ENCODE results near the gene LPP.

Gene LPP

DNA sequence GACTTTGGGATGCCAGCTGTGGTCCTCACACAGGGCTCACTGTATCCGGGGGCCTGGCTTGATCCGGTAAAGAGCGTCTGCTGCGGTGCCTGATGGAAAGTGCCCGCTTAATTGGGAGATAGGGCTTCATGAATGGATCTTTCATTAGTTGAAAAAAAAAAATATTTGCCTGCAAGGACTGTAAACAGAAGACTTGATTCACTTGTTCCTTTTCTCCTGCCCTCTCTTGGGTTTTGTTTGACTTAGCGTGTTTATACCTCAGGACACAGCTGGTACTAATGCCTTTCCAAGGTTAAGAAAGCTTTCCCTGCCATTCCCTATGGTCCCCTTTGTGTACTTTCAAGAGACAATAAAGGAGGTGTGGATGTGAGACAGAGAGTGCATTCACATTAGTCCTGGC lies 493.3 kb downstream of the LPP start:
- DNase-seq (ENCODE audit: low read depth) = no peak

DNA sequence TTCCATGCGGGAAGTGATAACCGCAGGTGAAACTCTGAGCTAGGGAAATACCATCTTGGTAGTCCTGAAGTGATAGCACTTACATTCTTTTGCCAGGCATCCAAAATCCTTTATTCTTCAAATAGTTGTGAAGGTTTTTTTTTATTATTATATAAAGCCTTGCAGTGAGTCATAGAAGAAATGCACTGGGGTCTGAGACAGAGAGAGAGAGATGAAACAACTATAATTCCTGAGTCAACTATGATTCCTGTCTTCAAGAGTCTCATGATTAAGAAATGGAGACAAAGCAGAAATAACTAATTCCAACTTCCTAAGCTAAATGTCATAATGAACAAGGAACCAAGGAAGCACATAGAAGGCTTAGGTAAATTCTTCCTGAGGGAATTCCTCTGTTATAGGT lies 495.6 kb downstream of the LPP start:
- DNase-seq (ENCODE audit: low read depth) = no peak

DNA sequence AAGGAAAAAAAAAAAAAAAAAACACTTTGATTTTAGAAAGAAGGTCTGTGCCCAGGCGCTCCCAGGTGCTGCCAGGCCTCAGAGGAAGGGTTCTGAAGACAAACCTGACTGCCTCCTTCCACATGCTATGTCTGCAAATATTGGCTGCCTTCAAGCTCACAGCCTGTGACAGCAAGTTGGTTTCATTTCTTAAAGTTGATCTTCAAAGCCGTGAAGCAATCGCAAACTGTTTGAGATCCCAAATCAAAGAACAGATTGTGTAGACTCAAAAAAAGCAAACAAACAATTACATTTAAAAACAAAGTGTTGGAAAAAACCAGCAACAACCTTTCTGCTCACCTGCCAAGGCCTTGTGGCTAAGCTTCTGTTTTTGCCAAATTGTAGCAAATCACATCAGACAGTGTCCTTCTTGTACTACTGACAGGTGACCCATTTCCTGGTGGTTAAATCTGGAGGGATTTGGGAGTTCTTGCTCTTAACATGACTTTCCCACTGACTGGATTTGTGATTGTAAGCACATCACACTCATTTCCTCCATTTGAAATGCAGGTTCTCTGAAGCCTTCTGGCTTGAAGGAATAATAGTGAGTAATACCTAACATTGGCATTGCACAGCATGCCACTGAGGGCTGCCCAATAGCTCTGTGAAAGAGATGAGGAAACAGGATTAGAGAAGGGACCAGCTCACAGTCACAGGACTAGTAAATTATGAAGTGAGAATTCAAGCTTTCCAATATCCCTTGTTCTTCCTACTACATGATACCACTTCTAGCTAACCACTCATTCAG lies 502.4 kb downstream of the LPP start:
- DNase-seq (ENCODE audit: low read depth) = no peak

DNA sequence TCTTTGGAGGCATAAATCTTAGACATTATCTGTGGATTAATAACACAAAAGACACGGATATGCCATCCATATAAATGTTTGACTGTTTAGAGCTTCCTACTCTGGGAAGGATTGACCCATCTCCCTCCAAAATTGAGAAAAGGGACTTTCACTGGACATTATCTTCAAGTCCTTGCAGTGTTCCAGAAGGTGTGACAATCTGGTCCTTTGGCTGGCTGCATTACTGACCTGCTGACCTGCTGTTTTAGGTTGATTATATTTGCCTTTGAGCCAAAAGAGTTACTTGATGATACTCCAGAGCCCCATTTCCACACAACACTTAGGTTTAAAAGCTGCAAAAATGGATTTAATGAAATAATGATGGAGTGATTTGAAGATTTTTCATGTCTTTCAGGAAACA lies 504.6 kb downstream of the LPP start:
- DNase-seq (ENCODE audit: low read depth) = no peak

DNA sequence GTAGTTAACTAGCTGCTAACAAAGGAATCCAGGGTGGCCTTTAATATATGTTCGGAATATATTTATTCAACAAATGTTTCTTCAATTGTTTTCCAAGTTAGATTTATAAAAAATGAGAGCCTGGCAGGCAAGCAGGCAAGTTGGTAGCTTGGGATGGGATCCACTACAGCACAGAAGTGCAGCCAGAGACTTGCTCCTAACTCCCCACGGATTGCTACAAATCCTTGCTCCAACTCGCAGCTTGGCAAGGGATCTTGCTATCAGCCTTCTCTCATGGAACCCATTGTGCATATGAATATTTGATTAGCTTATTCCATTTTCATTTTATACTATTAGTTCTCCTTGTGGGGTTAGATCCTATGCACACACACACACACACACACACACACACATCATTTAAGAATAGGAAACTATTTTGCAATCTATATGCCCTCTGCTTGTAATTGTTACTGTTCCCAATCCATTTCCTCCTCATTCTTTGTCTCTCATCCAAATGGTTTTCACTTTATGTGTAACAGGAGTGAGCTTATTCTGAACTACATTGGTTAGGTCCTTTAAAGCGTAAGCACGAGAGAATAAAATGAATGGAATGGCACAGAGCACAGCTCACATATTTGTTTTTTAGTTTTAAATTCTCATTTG lies 505.6 kb downstream of the LPP start:
- no peak for DNase-seq (ENCODE audit: low read depth)

DNA sequence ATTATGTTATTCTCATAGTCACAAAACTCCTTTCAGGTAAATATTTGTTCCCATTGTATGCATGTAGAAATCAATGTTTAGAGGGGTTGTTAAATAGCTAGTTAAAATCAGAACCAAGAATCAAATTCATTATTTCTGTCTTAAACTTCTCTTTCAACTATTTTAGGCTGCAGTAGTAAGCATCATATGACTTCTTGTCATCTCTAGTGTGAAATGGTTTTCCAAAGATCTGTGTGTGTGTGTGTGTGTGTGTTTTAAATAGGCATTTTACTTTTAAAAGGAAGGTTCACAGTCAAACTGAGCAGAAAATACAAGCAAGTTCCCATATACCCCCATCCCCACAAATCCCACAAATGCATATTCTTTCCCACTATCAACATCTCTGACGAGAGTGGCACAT lies 506.5 kb downstream of the LPP start:
- no peak for DNase-seq (ENCODE audit: low read depth)

DNA sequence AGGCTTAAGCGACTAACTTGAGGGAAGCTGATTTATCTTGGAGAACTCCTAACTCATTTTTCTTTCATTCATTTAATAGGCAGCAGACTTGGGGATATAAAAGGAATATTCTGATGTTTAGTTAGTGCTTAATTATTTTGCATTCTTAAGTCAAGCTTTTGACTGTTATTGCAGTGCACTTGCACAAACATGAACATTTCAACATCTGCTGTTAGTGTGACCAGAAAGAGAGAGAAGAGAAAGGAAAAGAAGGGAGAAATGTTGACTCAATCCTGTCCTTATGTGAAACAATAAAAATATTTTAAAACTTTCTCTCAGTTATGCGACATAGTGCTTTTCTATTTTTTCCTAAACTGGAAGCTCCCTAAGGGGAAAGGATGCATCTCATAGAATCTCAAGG lies 507.8 kb downstream of the LPP start:
- DNase-seq (ENCODE audit: low read depth) = no peak

DNA sequence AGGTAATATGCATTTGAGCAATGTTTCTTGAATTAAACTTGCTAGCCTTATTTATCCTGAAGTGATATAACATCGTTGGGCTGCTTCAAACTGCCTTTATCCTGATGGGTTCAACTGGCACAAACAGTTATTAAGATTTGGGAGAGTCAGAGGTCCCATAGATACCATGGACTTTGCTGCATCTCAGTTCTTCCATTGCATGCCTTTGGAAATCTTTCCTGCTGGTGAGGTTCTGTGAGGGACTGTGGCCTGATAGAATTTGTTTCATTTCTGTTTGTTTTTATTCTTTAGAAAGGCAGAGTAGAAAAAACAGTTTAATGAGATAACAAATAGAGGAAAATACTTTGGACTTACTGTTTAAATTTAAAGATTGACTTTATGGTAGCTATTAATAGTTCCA lies 508.3 kb downstream of the LPP start:
- DNase-seq (ENCODE audit: low read depth) = no peak

DNA sequence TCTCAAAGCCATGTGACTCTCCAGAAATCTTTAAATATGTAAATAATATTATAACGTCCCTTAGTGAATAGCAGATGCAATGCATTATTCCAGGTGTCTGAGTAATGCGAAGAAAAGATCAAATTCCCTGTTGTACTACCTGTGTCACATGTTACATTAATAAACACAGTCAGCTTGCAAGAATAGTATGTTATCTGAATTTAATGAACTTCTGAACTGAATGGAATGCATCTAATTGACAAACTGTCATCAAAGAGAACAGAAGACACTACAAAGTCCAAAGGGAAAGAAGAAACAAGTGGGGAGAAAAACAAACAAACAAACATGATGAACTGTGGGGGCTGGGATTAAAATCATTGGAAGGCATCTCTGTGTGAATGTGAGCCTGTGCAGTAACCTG lies 508.8 kb downstream of the LPP start:
- no peak for DNase-seq (ENCODE audit: low read depth)

DNA sequence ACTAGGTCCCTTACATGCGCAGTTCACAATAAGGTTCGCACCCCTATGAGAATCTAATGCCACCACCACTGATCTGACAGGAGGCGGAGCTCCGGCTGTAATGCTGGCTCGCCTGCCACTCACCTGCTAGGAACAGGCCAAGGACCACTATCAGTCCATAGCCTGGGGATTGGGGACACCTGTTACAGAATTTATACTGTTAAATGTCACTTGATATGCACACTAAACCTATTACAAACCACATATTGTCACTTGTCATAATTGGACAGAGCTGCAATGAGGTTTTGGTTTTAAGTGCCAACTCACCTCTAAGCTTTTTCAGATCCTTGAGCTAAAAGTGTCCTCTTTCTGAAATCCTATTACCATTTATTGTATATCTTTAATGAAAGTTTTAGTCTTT lies 509.9 kb downstream of the LPP start:
- no peak for DNase-seq (ENCODE audit: low read depth)

DNA sequence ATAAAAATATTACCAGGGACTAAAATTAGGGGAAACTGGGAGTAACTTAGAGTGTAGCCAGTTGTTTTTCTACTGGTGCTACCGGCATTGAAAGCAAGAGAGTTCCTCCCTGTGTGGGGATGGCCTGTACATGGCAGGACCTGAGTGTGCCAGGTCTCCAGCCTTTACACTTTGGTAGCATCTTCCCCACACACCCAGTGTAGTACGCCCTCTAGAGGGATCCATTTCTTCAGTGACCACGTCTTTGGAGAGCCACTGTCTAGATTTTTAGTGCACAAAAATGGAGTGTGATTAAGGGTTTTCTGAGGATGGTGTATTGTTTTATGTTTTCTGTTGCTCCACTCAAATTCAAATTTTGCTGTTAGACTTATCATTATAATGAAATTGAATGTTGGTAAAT lies 510.8 kb downstream of the LPP start:
- no peak for DNase-seq (ENCODE audit: low read depth)

DNA sequence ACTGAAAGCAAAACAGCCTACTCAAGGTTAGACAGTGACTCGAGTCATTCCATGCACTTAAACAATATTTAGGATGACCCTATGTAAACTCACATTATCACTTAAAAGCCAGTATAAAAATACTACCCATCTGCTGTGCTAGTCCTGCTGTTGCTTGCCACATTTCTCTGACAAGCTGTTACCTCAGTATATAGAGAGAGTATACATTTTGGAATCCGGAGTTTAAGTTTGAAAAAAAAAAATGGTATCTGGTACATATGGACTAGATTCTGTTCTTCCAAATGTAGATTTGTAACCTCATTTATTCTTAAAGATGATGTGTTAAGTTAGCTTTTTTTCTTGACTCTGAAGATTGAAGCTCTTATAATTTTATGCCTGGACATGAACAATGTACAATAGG lies 514.0 kb downstream of the LPP start:
- DNase-seq (ENCODE audit: low read depth) = no peak

DNA sequence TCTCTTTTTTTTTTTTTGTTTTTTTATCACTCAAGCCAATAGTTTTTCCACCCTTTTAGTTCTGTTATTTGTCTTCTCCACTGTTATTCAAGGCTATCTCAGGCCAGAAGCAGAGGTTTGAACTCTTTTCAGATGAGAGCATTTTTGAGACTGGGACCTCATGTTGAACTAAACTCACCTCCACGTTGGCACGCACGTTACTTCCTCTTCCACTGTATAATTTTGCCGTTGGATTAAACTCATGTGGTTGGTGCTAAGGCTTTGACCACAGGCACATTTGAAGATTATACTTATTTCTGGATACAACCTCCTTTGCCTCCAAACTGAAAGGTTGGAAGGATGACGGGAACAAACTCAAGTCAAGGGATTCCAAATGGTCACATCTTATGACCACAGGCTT lies 516.5 kb downstream of the LPP start:
- no peak for DNase-seq (ENCODE audit: low read depth)

DNA sequence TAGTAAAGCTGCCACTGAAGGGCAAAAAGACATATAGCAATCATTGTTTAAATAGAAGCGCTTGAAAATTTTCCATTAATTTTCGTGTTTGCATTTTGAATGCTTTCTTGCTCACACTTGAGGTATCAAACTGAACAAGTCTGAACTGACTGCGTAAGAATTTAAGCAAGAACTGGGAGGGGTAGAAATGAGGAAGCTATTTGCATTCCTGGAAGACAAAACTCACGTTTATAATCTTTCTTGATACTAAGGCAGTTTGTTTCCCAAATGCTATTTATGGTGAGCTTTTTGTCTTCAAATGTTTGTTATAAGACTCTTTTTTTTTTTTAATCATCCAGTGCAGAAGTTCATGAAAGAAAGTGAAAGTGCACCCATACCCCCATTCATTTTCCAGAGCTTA lies 518.0 kb downstream of the LPP start:
- DNase-seq (ENCODE audit: low read depth) = no peak

DNA sequence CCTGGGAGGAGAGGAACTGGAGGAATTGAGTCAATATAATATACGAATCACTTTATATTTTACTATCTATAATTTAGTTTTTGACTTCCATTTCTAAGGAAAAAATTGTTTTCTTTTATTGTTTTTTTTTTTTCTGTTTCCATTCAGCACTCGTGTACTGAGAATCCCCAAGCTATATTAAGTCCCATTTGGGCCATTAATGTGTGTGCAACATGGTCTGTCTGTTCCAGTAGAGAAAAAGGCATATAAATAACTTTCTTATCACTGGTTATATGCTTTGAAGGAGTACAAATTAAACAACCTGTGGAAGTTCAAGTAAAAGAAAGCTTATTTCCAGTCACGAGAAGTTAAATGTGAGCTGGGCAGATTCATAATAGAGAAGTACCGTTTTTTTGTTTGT lies 518.9 kb downstream of the LPP start:
- DNase-seq (ENCODE audit: low read depth) = no peak

DNA sequence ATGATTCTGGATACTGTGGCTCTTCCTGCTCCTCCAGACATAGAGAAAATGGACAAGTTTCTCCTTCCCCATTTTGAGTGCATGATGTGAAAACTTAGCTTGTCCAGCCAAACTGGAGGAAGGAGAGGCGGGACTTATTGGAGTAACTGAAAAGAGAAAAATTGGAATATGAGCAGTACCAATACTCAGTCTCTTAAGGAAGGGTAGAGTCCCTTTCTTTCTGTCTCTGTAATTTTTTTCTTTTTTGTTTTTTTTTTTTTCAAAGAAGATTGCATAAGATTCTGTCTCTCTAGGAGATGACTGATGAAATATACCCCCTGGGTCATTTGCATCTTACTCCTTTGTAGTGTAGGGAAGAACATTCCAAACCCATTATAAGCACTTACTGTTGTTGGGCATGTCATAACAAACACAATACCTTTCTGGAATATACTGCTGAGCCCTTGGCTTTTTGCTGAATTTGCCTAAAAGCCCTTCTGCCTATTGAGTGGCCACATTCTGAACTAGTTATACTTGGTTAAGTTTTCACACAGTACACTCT lies 519.8 kb downstream of the LPP start:
- no peak for DNase-seq (ENCODE audit: low read depth)

DNA sequence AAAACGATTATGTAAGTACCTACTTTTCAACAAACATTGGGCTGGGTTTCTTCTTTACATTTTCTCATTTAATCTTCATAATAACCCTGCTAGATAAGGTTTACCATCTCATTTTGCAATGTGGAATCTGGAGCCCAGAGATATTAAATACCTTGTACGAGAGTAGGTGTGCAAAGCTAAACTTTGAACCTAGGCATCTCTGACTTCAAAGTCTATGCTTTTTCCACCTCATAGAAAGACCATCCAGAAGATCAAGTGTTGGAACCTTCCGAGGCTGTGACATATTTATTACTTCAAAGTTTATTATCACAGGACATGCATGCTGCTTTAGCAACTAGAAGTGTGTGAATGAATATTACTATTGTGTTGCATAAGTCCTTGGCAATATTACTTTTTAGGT lies 520.6 kb downstream of the LPP start:
- DNase-seq (ENCODE audit: low read depth) = no peak

DNA sequence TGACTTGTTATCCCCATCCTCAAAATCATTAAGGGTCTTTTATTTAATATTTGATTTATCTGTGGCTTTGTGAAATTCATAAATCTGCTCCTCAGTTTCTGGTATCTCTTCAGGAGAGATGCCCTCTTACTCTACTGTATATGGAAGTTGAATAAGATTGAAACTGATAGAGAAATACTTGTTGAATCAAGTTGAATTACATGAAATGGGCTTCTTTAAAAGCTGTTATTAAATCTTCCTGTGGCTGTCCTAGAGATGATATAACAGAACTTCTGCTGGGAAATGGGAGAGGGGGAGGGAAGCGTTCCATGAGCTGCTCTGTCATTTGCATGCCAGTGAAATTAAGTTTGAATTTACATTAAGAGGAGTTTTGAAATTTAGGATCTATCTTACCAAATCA lies 523.4 kb downstream of the LPP start:
- no peak for DNase-seq (ENCODE audit: low read depth)

DNA sequence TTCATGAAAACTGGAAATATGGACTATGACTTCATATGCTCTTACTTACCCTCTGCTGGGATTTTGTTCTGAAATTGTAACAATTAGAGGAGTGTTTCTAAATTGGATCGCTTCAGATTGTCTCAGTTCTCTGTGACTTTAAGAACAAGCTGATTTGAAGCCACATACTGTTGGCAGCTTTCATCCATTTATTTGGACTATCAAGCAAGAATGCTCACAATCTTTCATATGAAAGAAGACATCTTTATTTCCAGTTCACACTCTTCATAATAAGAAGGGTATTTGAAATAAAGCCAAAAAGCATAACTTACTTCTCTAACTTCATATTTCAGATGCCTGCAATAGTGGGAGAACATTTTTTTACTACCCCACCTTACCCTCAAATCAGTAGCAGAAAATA lies 526.2 kb downstream of the LPP start:
- no peak for DNase-seq (ENCODE audit: low read depth)

DNA sequence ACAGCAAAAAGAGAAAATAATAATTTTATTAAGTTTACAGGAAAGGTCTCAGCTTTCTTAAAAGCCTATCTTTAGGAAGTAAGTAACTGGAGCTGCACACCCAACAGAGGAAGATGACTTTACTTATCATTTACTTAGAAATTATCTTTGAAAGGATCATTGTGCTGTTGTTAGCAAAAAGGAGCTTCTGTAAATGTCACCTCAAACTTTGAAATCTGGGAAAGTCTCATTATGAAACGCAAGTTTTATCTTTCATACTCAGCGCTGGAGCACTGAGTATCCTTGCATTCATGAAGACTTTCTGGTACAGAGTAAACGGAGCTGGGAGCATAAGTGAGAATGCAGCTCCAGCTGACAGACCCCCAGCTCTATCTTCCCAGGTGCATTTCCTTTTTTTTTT lies 526.6 kb downstream of the LPP start:
- DNase-seq (ENCODE audit: low read depth) = no peak

DNA sequence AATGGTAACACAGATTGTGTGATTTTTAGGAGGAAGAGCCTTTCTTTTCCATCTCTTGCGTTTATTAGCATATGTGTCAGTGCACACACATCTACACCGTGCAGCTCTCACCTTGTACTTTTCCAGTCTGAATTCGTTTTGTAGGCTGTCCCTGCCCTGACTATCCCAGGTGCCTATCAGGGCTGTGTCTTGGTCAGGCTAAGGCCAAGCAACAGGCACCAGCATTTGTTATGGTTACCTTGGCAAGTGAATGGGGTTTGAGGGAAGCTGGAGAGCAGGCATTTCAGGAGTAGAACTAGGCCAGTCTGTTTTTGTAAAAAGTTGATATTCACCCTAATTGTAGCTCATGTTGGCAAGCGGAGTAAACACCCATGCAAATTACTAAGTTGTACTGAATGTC lies 528.4 kb downstream of the LPP start:
- DNase-seq (ENCODE audit: low read depth) = no peak

DNA sequence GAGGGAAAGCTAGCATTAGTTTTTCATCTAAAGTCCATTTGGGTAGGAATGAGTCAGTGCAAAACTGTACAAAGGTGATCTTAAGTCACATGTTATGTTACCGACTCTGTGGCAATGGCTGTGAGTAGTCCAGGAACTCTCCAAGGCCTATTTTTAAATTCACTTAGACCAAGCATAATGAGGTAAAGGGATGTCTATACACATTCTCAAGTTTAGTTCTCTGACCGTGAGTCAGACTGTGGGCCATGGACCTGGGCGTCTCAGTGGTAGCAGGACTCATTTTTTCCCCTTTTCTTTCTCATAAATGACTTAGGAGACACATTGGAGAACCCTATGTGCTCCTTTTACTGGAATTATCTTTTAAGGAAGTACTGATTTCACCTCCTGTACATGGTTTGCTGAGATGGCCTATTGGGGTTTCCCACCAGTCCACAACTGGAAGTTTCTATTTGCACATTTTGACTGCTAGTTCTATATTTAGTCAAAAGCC lies 529.1 kb downstream of the LPP start:
- no peak for DNase-seq (ENCODE audit: low read depth)

DNA sequence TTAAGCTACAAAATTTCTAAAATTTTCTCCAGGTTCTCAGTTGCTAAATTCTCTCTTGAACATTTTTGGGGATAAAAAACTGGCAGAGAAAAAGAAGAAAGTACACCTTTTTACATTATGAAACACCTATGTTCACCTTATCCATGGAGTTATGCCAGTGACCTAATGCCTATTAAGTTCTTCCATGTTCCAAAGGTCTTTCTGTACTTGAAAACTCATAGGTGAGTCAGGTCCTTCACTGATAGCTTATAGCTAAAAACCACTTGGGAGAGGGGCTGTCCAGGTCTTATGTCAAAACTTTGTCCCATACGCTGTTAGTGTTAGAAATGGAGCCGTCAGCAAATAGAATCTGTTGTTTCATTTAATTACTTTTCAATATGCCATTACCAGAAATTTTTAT lies 530.3 kb downstream of the LPP start:
- DNase-seq (ENCODE audit: low read depth) = no peak

DNA sequence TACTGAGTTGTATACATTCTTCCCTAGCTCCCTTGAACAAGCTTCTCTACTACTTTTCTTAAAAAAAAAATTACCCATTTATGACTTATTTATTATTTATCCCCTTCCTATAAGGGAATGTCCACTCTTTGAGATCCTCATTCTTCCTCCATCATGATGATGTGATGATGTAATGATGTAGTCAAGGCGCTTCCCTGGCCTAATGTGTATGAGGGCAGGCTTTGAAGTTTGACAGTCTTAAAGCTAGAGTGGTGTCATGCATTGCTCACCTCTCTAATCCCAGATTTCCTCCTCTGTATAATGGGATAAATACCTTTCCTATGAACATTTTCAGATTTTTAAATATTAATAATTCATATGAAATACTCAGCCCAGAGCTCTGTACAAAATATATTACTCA lies 531.8 kb downstream of the LPP start:
- DNase-seq (ENCODE audit: low read depth) = no peak

Measured in stimulated activated CD8-positive, alpha-beta memory T cell treated with anti-CD3 and anti-CD28 coated beads, Interleukin-12 subunit alpha, Interleukin-12 subunit beta, amount 100 ng/mL, for 4 hours (primary cell).